Measurements from ENCODE around the gene PSMD6. TPM values are rescaled to one million over a fixed set of nuclear protein-coding genes. Genes with fewer than 3 reads are reported as not detected.

PSMD6 gene
- total and polyA plus RNA-seq, 3 experiments from 2014 or later: 117 to 136 (median 134) TPM

DNA sequence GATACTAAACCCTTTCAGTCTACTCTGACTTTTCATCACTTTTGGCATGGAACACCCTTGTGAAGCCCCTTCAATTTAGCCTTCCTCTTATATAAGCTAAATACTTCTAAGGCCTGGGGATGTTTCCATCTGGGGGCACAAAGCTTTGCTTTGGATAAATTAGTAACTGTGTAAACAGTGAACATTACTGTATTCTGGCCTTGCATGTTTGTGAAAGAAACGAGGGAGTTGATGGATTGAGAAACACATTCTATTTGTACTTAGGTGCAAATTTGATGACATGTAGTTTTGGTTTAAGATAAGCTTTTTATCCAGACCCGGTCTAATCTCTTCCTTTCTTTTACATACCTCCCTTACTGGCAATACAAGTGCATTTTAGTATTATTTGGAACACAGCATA lies 19.7 kb downstream of the PSMD6 start:
- POLR2A ChIA-PET: interaction anchor here (0.6 kb wide), 1 partner anchor 50 kb away, joined by 3 read pairs; no protein-coding TSS in a partner anchor
- Mint-ChIP-seq H3K27ac (peak overlapping the region in 3 of 8 donors; percentile 24 to 66 (median 50)), H3K4me1 (peaks cover 11 to 32% (median 26%) of the 10 kb centered on the region in 3 donors), H3K36me3 (peaks cover 0 to 40% (median 20%) of the 10 kb centered on the region in 3 donors), H3K4me3 (no peak overlapping the region), H3K9me3 (no peaks in the 10 kb centered on the region), H3K27me3 (no peaks in the 10 kb centered on the region)
- no peaks in the 10 kb centered on the region for H3K4me1 ChIP-seq (ENCODE audit: insufficient read depth, low read length)
- H3K9me3 ChIP-seq (ENCODE audit: low read length): no peaks in the 10 kb centered on the region
- DNase-seq: no peak
- H3K36me3 ChIP-seq (ENCODE audit: insufficient read depth, low read length): peaks cover 52% of the 10 kb centered on the region
- no peak overlapping the region for H3K4me3 ChIP-seq (ENCODE audit: low read length)
- CTCF ChIA-PET: interaction anchor here (0.9 to 1.9 kb wide), 3 partner anchors 9 to 20 kb away, joined by 3 to 5 read pairs (median 3); partner anchors contain the start of gene PSMD6
- no peaks in the 10 kb centered on the region for H3K27me3 ChIP-seq (ENCODE audit: insufficient read depth, low read length, poor library complexity, severe bottlenecking)
- H3K27ac ChIP-seq (ENCODE audit: low read depth, low read length): no peak overlapping the region

DNA sequence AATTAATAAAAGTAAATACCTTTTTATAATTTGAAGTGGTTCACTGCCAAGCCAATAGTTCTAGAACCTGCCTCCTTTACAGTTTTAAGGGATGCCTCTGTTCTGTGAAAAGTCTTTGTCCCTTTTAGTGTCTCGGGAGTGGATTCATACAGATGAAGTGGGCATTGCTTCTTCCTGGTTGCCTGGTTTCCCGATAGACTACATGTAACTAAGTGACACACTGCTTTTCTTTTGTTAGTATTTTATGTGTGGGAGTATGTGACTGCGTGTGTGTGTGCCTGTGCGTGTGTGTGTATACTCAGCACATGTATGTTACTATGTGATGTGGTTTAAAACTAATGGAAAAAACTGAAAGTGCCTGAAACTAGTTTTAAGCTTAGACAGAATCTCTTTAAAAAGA lies 21.1 kb downstream of the PSMD6 start:
- Mint-ChIP-seq H3K27ac (peak overlapping the region in 6 of 8 donors; percentile 13 to 76 (median 35)), H3K27me3 (no peaks in the 10 kb centered on the region), H3K4me3 (no peak overlapping the region), H3K9me3 (no peaks in the 10 kb centered on the region), H3K4me1 (peaks cover 15 to 39% (median 28%) of the 10 kb centered on the region in 3 donors), H3K36me3 (peaks cover 0 to 54% (median 22%) of the 10 kb centered on the region in 3 donors)
- H3K9me3 ChIP-seq (ENCODE audit: low read length): no peaks in the 10 kb centered on the region
- CTCF ChIA-PET: interaction anchor here (1.9 kb wide), 1 partner anchor 21 kb away, joined by 5 read pairs; the partner anchor contains the start of gene PSMD6
- POLR2A ChIA-PET: no interaction called here
- H3K4me3 ChIP-seq (ENCODE audit: low read length): no peak overlapping the region
- peaks cover 48% of the 10 kb centered on the region for H3K36me3 ChIP-seq (ENCODE audit: insufficient read depth, low read length)
- H3K4me1 ChIP-seq (ENCODE audit: insufficient read depth, low read length): no peaks in the 10 kb centered on the region
- no peaks in the 10 kb centered on the region for H3K27me3 ChIP-seq (ENCODE audit: insufficient read depth, low read length, poor library complexity, severe bottlenecking)
- no peak overlapping the region for H3K27ac ChIP-seq (ENCODE audit: low read depth, low read length)
- no peak for DNase-seq

GRCh38 chr3:64000453-64001055 lies 22.7 kb downstream of the PSMD6 start:
- ChIA-PET CTCF (no interaction called here), POLR2A (interaction anchor here (0.7 kb wide), 1 partner anchor 20 kb away, joined by 3 read pairs; no protein-coding TSS in a partner anchor)
- Mint-ChIP-seq H3K36me3 (peaks cover 6 to 70% (median 35%) of the 10 kb centered on the region in 3 donors), H3K27me3 (no peaks in the 10 kb centered on the region), H3K27ac (peak overlapping the region in 4 of 8 donors; percentile 20 to 85 (median 73)), H3K4me1 (peaks cover 22 to 50% (median 41%) of the 10 kb centered on the region in 3 donors), H3K9me3 (no peaks in the 10 kb centered on the region), H3K4me3 (no peak overlapping the region)
- H3K27me3 ChIP-seq (ENCODE audit: insufficient read depth, low read length, poor library complexity, severe bottlenecking): no peaks in the 10 kb centered on the region
- no peaks in the 10 kb centered on the region for H3K9me3 ChIP-seq (ENCODE audit: low read length)
- H3K4me1 ChIP-seq (ENCODE audit: insufficient read depth, low read length): no peaks in the 10 kb centered on the region
- no peak overlapping the region for H3K4me3 ChIP-seq (ENCODE audit: low read length)
- no peak overlapping the region for H3K27ac ChIP-seq (ENCODE audit: low read depth, low read length)
- peaks cover 51% of the 10 kb centered on the region for H3K36me3 ChIP-seq (ENCODE audit: insufficient read depth, low read length)
- DNase-seq: no peak

- Mint-ChIP-seq H3K4me3 (no peak overlapping the region), H3K27ac (peak overlapping the region in 5 of 8 donors; percentile 38 to 69 (median 54)), H3K4me1 (peaks cover 31 to 59% (median 50%) of the 10 kb centered on the region in 3 donors), H3K9me3 (no peaks in the 10 kb centered on the region), H3K27me3 (no peaks in the 10 kb centered on the region), H3K36me3 (peaks cover 6 to 82% (median 37%) of the 10 kb centered on the region in 3 donors)
- POLR2A ChIA-PET: no interaction called here
- Histone ChIP-seq H3K4me3 (ENCODE audit: low read length) (no peak overlapping the region), H3K9me3 (ENCODE audit: low read length) (no peaks in the 10 kb centered on the region), H3K27ac (ENCODE audit: low read depth, low read length) (no peak overlapping the region), H3K27me3 (ENCODE audit: insufficient read depth, low read length, poor library complexity, severe bottlenecking) (no peaks in the 10 kb centered on the region), H3K36me3 (ENCODE audit: insufficient read depth, low read length) (peaks cover 65% of the 10 kb centered on the region), H3K4me1 (ENCODE audit: insufficient read depth, low read length) (peaks cover 11% of the 10 kb centered on the region)
- DNase-seq: no peak
- CTCF ChIA-PET: interaction anchor here (0.8 to 1.3 kb wide), 3 partner anchors 9 to 38 kb away, joined by 3 to 5 read pairs (median 4); no protein-coding TSS in a partner anchor
Observed at GRCh38 chr3:63998852-63999754, 24.2 kb downstream of the PSMD6 start.

GRCh38 chr3:63995086-63995485 lies 28.2 kb downstream of the PSMD6 start:
- H3K9me3 ChIP-seq (ENCODE audit: low read length): no peaks in the 10 kb centered on the region
- H3K27ac Mint-ChIP-seq: peak overlapping the region in 7 of 8 donors; percentile 7 to 84 (median 60)
- no peaks in the 10 kb centered on the region for H3K27me3 Mint-ChIP-seq
- peaks cover 17% of the 10 kb centered on the region for H3K4me1 ChIP-seq (ENCODE audit: insufficient read depth, low read length)
- no peak for DNase-seq
- H3K36me3 ChIP-seq (ENCODE audit: insufficient read depth, low read length): peaks cover 88% of the 10 kb centered on the region
- ChIA-PET CTCF (interaction anchor here (1.2 to 10.3 kb wide), 9 partner anchors 8 to 42 kb away, joined by 3 to 142 read pairs (median 6); partner anchors contain the start of gene PSMD6), POLR2A (interaction anchor here (0.7 kb wide), 1 partner anchor 35 kb away, joined by 3 read pairs; no protein-coding TSS in a partner anchor)
- no peaks in the 10 kb centered on the region for H3K27me3 ChIP-seq (ENCODE audit: insufficient read depth, low read length, poor library complexity, severe bottlenecking)
- no peak overlapping the region for H3K4me3 ChIP-seq (ENCODE audit: low read length)
- no peaks in the 10 kb centered on the region for H3K9me3 Mint-ChIP-seq
- H3K4me3 Mint-ChIP-seq: no peak overlapping the region
- no peak overlapping the region for H3K27ac ChIP-seq (ENCODE audit: low read depth, low read length)
- peaks cover 13 to 96% (median 42%) of the 10 kb centered on the region in 3 donors for H3K36me3 Mint-ChIP-seq
- H3K4me1 Mint-ChIP-seq: peaks cover 37 to 74% (median 57%) of the 10 kb centered on the region in 3 donors

DNA sequence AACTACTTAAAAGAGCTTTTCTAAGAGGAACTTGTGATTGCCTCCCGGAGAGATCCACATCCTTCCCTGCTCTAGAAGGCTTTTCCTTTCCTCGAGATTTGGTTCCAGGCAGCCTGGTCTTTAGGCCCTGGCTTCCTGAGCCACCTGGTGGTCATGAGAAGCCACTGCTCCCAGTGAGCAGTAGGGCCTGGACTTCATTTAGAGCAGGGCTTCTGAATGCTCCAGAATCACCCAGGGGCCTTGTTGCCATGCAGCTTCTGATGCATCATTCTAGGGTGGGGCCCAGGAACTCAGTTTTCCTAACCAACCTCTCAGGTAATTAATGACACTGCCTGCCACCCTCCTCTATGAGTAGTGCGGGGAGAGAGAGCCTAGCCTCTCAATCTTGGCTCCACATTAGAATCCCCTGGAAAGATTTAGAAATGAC lies 29.6 kb downstream of the PSMD6 start:
- Mint-ChIP-seq H3K4me3 (no peak overlapping the region), H3K27me3 (no peaks in the 10 kb centered on the region)
- CTCF ChIA-PET: interaction anchor here (0.9 to 10.3 kb wide), 16 partner anchors 10 to 66 kb away, joined by 3 to 142 read pairs (median 5); partner anchors contain the start of gene PSMD6

DNA sequence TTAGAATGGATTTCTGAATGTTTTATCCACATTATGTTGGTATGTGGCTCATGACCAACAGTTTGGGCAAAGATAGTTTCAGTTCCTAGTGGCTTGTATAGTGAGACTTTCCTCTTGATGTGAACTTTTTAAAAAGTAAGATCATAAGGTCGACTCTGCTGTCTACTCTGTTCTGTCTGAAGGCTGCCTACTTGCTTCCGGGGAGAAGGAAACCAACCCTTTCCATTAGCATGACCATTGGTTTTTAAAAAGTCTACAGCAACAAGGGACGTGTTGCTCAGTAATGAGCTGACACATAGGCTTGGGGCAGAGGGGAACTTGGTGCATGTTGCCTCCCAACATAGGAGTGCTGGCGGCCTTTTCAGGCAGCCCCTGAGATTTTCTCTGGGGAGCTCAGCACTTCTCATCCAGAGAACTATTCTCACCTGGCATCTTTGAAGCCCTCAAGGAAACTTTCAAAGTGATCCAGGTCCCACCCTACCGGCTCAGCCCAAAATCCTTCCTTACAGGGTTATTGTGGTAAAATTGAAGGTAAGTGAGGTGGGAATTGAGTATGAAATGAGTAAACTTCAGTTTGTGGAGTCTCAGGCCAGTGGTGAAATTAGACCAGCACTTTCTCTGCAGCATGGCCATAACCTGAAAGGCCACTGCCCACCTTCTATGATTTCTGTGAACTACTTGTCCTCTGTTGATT lies 30.6 kb downstream of the PSMD6 start:
- Mint-ChIP-seq H3K27ac (peak overlapping the region in 7 of 8 donors; percentile 7 to 87 (median 47)), H3K4me1 (peaks cover 36 to 62% (median 47%) of the 10 kb centered on the region in 3 donors), H3K4me3 (no peak overlapping the region), H3K9me3 (no peaks in the 10 kb centered on the region), H3K27me3 (no peaks in the 10 kb centered on the region), H3K36me3 (peaks cover 13 to 96% (median 41%) of the 10 kb centered on the region in 3 donors)
- DNase-seq: no peak
- ChIA-PET CTCF (interaction anchor here (1.0 to 10.3 kb wide), 10 partner anchors 9 to 43 kb away, joined by 3 to 142 read pairs (median 12); no protein-coding TSS in a partner anchor), POLR2A (interaction anchor here (0.8 to 2.4 kb wide), 2 partner anchors 24 to 29 kb away, joined by 3 to 13 read pairs; no protein-coding TSS in a partner anchor)
- Histone ChIP-seq H3K4me1 (ENCODE audit: insufficient read depth, low read length) (peaks cover 17% of the 10 kb centered on the region), H3K9me3 (ENCODE audit: low read length) (no peaks in the 10 kb centered on the region), H3K27me3 (ENCODE audit: insufficient read depth, low read length, poor library complexity, severe bottlenecking) (no peaks in the 10 kb centered on the region), H3K36me3 (ENCODE audit: insufficient read depth, low read length) (peaks cover 91% of the 10 kb centered on the region), H3K27ac (ENCODE audit: low read depth, low read length) (no peak overlapping the region), H3K4me3 (ENCODE audit: low read length) (no peak overlapping the region)

More for the DNA sequence above, 29.6 kb downstream of the PSMD6 start:
- no peaks in the 10 kb centered on the region for H3K9me3 ChIP-seq (ENCODE audit: low read length)
- peaks cover 39 to 66% (median 50%) of the 10 kb centered on the region in 3 donors for H3K4me1 Mint-ChIP-seq
- peak; percentile 23 to 73 (median 56) for DNase-seq
- H3K36me3 ChIP-seq (ENCODE audit: insufficient read depth, low read length): peaks cover 85% of the 10 kb centered on the region
- H3K4me1 ChIP-seq (ENCODE audit: insufficient read depth, low read length): peaks cover 17% of the 10 kb centered on the region
- H3K4me3 ChIP-seq (ENCODE audit: low read length): no peak overlapping the region
- no peak overlapping the region for H3K27ac ChIP-seq (ENCODE audit: low read depth, low read length)
- peak overlapping the region; percentile 37 to 88 (median 64) for H3K27ac Mint-ChIP-seq
- no peaks in the 10 kb centered on the region for H3K9me3 Mint-ChIP-seq
- peaks cover 13 to 96% (median 38%) of the 10 kb centered on the region in 3 donors for H3K36me3 Mint-ChIP-seq
- POLR2A ChIA-PET: interaction anchor here (0.6 to 2.4 kb wide), 5 partner anchors 14 to 30 kb away, joined by 3 to 13 read pairs (median 3); no protein-coding TSS in a partner anchor
- no peaks in the 10 kb centered on the region for H3K27me3 ChIP-seq (ENCODE audit: insufficient read depth, low read length, poor library complexity, severe bottlenecking)

Measured in CD8-positive, alpha-beta memory T cell (primary cell).